Measurements from ENCODE around the gene GLE1. TPM values are rescaled to one million over a fixed set of nuclear protein-coding genes. Genes with fewer than 3 reads are reported as not detected.
"Not testable (repeated sequence)": the region's sequence is repeated elsewhere in the genome, so short reads cannot be mapped to it uniquely, and the experiment has no call there.

Gene GLE1
- total RNA-seq, 1 donor from 2014 or later: 32.0 TPM

- no peak for DNase-seq
Observed at GRCh38 chr9:128495804-128496417, 8.6 kb upstream of the GLE1 start.

GRCh38 chr9:128497824-128498610, 6.5 kb upstream of the GLE1 start:
- no peak for DNase-seq

GRCh38 chr9:128498911-128499310, 5.6 kb upstream of the GLE1 start:
- DNase-seq: no peak

GRCh38 chr9:128499920-128500319, 4.6 kb upstream of the GLE1 start:
- no peak for DNase-seq

GRCh38 chr9:128503415-128503825, 1.1 kb upstream of the GLE1 start:
- not testable (repeated sequence) for DNase-seq

GRCh38 chr9:128503870-128504269, 649 bp upstream of the GLE1 start:
- peak; percentile 56 for DNase-seq

- no peak for DNase-seq
Observed at GRCh38 chr9:128505414-128505765, 871 bp downstream of the GLE1 start.

- DNase-seq: not testable (repeated sequence)
Observed at GRCh38 chr9:128505906-128506305, 1.4 kb downstream of the GLE1 start.

- no peak for DNase-seq
Observed at GRCh38 chr9:128512820-128513219, 8.3 kb downstream of the GLE1 start.

GRCh38 chr9:128521956-128522355, 17.4 kb downstream of the GLE1 start:
- DNase-seq: no peak

GRCh38 chr9:128523199-128523925, 18.8 kb downstream of the GLE1 start:
- DNase-seq: peak; percentile 90

GRCh38 chr9:128526720-128527119, 22.2 kb downstream of the GLE1 start:
- no peak for DNase-seq

GRCh38 chr9:128528445-128529160, 24.1 kb downstream of the GLE1 start:
- no peak for DNase-seq

- no peak for DNase-seq
Observed at GRCh38 chr9:128529191-128529590, 24.7 kb downstream of the GLE1 start.

- DNase-seq: no peak
Observed at GRCh38 chr9:128532581-128532980, 28.1 kb downstream of the GLE1 start.

- DNase-seq: no peak
Observed at GRCh38 chr9:128540634-128541360, 36.3 kb downstream of the GLE1 start.

- no peak for DNase-seq
Observed at GRCh38 chr9:128546504-128546903, 42.0 kb downstream of the GLE1 start.

GRCh38 chr9:128548876-128549275, 44.4 kb downstream of the GLE1 start:
- no peak for DNase-seq

GRCh38 chr9:128550226-128550625, 45.7 kb downstream of the GLE1 start:
- no peak for DNase-seq

- peak; percentile 66 for DNase-seq
Observed at GRCh38 chr9:128550770-128551656, 46.5 kb downstream of the GLE1 start.

- DNase-seq: no peak
Observed at GRCh38 chr9:128551657-128552152, 47.2 kb downstream of the GLE1 start.

Data from tongue (tissue), 2 donors.